GM19351 (cell line): ENCODE results near the gene TFF3.

Source experiments
- ATAC-seq: cut with Tn5 transposase; IDR thresholded peaks from one replicate; pipeline ENCODE4 v1.9.1; 2021; ENCODE audit warnings: mild to moderate bottlenecking, moderate library complexity; ENCODE audit not compliant: unreplicated experiment

The TFF3 gene

DNA sequence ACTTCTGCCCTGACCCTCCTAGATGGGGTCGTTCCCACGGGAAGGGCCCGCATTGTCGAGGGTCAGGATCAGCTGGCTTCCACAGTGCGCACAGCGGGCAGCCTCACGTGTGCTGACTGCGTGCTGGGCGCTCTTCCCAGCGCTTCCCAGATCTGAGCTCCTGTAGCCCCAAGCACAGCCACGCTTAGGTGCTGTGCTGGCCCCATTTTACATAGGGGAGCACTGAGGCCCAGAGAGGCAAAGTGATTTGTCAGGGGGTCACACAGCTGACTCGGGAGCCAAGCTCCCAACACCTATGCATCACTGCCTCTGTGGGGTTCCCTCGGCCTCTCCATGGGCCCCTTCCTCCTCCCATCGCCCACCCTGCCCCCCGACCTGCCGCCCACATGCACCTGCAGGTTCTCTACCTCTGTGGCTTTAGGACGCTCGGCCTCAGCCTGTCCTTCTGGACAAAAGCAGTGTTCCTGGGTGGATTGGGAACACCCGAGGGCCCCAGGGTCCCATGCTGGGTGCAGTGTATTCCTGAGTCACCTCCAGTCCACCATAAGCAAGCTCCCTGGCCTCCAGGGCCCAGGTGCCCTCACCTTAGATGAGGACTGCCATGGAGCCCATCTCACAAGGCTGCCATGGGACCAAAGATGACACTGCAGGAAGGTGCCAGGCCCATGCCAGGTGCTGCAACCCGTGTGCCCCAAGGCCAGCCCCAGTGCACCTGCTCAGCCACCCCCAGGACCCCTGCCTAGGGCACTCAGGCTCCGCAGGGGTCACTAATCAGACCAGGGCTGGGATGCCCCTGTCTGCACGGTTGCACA, 23.3 kb downstream of the TFF3 start:
- no peak for ATAC-seq

DNA sequence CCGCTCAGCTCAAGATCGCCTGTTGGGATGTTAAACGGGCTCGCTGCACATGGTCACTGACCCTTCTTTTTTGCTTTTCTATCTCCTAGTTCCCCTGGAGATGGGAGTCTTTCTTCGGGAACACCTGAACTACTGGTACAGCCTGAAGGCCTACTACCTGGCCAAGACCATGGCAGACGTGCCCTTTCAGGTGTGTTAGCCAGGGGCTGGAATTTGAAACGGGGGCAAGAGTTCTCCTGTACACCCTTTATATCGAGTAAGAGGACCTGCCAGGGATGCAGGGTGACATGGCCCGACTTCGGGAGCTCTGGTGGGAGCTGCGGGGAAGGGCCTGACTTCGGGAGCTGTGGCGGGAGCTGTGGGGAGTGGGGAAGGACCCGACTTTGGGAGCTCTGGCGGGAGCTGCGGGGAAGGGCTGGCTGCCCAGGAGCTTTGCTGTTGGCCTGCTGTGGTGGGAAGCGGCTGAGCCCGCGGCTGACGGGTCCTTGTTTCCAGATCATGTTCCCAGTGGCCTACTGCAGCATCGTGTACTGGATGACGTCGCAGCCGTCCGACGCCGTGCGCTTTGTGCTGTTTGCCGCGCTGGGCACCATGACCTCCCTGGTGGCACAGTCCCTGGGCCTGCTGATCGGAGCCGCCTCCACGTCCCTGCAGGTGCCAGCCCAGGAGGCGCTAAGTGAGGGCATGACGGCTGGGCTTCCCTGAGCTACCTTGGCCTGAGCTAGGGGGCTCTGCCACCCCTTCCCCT, 24.0 kb downstream of the TFF3 start:
- ATAC-seq: no peak

DNA sequence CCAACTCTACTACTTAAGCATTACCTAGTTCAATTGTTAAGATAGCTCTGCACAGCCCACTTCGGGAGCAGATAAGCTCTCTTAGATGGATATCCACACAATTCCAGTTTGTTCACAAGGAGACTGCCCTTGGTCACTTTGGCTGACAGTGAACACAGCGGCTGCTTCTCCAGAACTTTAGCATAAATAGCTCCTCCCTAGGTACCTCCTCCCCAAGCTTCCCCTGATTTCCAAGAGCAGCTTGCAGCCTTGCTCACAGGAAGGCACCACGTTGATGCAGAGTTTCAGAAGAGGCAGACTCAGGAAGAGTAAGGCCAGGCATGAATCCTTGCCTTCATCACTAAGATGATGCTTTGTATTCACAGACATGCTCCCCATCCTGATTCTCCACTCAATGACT, 24.7 kb downstream of the TFF3 start:
- ATAC-seq: no peak

DNA sequence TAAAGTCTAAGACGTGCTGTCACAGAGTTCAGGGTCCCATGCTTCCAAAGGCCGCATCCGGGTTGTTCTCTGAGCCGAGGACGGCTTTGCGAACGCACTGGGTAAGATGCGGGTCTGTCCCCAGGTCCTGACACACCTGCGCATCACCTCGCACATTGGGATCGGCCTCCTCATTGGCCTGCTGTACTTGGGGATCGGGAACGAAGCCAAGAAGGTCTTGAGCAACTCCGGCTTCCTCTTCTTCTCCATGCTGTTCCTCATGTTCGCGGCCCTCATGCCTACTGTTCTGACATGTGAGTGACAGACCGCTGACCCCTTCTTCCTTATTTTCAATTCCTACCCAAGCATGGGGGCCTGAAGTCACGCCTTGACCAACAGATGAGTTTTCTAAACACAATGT, 25.3 kb downstream of the TFF3 start:
- no peak for ATAC-seq

DNA sequence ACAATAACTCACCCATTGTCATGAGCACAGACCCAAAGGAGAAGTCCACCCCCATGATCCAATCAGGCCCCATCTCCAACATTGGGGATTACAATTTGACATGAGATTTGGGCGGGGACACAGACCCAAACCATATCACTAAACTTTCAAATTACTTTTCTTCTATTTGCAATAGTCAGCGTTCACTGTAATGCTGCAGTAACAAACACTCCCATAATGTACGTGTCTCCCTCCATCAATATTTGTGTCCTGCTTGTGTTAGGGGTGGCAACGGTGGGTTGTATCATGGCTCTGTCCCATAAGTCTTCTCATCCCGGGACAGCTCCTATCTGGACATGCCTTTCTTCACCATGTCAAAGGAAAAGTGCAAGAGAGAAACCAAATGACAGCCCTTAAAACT, 26.2 kb downstream of the TFF3 start:
- ATAC-seq: no peak

DNA sequence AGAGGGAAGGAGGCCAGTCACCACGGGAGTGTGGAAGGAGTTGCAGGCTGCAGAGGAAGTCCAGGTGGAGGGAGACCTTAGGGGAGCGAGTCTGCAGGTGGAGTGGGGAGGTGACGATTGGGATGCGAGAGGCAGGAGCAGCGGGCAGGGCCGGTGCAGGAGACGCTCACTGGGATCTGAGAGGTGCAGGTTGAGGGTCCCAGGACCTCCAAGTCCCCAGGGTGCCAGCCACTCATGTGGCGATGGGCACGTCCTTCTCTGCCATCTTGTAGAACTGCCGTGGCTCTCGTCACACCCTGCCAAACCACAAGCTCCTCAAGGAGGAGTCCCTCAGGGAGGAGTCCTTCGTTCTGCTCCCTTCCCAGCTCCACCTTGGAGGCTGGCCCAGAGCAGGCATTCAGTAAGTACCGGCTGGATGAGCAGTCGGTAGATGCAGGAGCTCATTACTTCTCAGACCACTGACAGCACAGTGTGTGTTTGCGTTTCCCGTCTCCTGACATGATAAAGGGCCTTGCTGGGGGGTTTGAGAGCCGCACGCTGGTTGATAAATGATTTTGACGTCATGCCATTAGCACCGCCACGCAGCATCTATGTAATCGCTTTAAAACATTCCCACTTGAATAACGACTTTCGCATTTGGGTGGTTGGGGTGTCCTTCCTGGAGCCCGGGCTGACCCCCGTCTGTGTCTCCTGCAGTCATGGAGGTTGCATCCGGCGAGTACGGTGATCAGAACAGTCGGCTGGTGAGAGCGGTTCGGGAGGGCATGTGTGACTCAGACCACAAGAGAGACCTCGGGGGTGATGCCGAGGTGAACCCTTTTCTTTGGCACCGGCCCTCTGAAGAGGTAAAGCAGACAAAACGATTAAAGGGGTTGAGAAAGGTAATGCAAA, 27.8 kb downstream of the TFF3 start:
- no peak for ATAC-seq

DNA sequence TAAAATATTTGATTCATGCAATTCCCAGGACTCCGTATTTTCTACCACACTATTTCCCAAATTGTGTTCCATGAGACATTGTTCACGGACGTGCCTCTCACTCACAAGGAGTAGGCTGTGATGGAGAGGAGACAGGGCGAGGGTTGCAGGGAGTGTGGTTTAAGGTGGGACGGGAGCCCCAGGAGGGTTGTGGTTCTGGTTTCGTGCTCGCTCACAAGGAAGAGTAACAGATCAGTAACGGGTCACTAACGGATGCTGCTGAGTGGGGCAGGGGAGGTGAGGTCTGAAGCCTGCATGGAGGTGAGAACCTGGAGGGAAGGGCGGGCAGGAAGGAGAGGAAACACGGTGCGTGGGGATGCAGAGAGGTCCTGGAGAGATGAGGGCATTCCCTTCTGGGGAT, 28.8 kb downstream of the TFF3 start:
- ATAC-seq: peak; percentile 51

DNA sequence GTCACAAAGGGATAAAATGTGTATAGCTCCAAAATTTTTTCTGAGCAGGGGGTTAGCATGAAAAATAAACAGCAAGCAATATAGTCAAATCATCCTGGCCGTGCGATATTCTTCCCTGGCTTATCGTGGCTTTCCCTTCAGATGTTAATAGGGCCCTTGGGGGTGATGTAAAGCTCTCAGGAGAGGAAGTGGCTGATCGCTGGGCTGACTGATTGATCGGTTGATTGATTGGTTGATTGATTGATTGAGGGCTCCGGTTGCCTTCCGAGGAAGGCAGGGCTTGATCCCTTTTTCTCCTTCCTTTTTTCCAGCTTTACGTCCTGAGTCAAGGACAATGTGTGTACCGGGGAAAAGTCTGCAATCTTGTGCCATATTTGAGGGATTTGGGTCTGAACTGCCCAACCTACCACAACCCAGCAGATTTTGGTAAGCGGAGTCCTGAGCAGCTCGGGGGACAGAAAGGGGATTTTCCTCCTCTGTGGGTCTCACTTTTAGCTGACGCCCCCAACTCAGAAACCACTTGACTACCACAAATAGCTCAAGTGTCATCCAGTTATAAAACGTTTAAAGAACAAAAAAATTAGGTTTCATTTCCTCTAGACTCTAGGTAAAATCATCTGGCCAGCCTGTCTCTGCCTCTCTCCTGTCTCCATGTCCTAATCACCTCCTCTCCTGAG, 29.5 kb downstream of the TFF3 start:
- ATAC-seq: peak; percentile 42

DNA sequence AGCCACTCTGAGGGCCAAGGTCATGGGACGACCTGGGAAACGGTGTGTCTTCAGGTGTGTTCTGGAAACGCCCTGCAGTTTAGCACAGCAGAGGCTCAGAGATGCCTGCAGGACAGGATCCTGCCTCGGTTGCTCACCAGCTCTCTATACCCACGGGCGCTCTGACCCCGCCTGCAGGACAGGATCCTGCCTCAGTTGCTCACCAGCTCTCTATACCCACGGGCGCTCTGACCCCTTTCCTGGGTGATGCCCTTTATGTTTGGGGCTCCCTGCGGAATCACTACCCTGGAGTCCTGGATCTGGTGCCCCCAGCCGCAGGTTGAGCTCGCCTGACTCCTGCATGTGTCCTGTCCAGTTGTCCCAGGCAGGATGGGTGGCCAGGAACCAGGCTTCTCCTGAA, 32.5 kb downstream of the TFF3 start:
- ATAC-seq: no peak

DNA sequence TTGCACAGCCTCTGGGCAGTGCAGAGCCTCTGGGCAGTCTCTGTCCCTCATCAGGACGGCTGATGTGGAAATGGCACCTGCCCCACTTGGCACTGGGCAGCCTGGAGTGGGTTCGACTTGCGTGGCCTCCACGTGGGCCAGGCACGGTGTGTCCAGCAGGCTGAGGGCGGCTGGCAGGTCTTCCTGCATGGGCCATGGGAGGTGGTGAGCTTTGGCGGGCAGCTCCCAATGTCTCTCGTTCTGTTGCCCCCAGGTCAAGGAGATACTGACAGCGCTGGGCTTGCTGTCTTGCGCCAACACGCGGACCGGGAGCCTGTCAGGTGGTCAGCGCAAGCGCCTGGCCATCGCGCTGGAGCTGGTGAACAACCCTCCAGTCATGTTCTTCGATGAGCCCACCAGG, 33.2 kb downstream of the TFF3 start:
- ATAC-seq: no peak

DNA sequence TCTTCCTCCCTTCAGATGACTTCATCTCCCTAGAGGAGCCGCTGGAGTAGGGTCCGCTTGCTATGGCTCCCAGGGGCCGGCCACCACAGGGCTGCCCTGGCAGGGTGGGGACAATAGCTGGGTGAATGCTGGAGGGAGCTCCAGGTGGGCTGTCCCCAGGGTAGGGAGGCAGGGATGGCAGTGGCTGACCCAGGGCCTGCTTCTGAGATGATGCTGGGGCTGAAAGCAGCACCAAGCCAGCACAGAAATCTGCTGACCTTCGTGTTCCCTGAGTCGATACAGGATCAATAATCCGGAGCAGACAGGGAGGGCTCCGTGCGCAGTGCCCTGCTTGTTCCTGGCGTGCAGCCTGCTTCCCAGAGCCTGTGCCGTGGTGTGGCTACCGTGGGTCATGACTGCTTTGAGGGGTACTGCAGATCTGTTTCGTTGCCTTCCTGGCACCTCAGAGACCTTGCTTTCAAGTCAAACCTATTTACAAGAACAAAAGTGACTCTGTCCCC, 34.0 kb downstream of the TFF3 start:
- no peak for ATAC-seq

DNA sequence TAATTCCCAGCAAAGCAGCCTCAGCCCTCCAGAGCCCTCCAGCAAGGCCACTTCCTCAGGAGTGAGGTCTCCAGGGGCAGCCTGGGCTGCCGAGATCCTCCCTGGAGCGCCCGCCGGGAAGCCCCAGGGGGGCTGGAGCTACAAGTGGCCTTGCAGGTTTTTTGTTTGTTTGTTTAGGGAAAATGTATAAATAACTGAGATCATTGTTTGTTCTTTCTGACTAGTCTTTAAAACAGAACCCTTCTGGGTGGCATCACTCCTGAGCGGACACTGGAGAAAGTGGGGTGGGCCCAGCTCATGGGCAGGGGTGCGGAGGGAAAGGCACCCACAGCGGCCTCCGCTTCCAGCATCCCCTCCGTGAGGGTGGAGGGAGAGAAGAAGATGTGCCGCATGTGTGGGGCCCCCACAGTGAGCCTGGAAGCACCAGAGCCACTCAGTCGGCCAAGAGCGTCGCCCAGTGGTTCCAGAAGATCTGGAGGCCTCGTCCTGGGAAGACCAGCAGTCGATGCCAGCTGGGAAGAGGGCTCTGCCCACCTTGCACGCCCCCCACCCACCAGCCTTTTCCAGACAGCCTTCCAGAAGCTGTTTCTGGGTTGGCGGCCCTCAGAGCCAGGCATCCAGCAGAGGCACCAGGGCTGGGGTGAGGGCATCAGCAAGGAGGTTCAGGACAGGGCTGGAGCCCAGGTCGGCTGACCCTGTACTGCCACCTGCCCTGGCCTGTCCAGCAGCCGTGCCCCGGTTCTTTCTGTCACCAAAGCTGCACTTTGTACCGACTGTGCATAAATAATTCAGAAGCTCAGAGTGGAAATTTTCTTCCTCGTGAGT, 34.6 kb downstream of the TFF3 start:
- no peak for ATAC-seq

DNA sequence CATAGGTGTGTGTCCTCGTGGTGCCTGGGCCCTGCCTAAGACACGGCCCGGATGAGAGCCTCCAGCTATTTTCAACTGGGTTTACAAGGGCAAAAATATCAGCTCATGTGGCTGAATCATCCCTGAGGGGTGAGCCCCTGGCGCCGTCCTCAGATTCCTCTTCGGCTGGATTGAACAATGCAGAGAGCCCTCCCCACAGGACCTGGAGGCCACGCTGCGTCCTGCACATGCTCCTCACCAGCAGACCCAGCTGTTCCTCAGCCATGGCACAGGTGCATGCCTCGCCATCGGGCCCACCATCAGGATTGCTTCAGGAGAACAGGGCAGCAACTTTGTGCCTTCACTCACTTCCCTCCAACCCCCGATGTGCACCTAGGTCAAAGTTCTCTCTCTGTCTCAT, 35.3 kb downstream of the TFF3 start:
- no peak for ATAC-seq

DNA sequence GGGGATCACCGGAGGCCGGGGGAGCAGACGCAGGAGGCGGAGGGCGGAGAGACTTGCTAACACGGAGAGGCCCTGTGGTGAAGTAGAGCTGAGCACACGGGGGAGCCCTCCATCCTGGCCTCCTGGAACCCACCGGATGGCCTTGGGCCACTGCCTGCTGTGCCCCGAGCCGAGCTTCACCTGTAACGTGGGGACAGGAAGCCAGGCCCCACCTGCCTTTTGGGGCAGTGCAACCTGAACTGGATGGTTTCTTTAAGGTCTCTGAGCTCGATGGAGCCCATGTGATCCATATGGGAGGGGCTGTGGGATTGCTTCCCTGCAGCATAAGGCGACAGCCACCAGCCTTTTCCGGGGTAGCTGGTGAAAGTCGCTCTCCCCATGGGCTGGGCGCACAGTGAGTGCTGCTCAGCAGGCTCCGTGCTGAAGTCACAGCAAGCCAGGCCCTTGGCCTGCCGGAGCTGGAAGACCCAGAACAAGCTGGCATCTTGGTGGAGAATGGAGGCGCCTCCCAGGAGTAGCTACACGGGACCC, 35.8 kb downstream of the TFF3 start:
- no peak for ATAC-seq

DNA sequence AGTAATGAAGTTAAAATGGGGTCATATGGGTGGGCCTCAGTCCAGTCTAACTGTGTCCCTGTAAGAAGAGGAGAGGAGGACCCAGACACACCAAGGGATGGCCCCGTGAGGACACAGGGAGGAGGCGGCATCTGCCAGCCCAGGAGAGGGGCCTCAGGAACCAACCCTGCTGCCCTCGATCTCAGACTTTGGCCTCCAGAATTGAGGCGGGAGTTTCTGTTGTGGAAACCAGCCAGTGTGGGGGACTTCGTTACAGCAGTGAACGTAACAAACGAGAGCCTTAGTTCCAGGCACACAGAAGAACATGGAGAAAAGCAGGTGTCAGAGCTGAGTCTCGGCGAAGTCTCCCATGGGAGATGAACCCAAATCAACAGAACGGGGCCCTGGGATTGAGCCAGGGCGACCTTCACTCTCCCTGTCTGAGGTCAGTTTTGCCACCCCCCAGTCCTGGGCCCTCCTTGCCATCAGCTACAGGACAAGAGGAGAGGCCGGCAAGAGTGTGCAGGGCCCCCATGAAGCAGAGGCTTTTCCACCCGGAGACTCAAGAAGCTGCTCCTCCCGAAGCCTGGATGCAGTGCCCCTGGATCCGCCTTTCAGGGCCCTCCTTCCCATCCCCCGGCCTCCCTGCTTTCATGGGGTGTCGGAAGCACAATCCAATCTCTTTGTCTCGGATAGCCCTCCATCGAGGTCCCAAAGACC, 36.6 kb downstream of the TFF3 start:
- no peak for ATAC-seq

DNA sequence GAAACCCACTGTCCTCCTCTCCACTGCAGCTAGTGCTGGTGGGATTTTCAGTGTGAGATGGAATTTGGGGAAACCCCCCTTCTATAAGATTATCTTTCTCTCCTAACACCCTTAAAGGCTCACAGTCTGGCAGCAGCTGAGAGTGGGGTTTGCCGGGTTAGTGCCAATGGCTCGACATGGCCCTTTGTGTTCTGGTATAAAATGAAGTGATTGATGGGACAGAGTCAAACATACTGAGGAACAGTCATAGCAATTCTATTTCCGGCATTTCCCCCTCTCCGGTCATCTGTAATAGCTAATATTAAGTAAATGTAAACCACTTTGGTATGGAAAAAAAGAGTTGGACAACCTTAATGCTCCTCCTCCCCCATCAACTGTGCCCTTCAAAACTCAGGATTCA, 37.6 kb downstream of the TFF3 start:
- no peak for ATAC-seq

DNA sequence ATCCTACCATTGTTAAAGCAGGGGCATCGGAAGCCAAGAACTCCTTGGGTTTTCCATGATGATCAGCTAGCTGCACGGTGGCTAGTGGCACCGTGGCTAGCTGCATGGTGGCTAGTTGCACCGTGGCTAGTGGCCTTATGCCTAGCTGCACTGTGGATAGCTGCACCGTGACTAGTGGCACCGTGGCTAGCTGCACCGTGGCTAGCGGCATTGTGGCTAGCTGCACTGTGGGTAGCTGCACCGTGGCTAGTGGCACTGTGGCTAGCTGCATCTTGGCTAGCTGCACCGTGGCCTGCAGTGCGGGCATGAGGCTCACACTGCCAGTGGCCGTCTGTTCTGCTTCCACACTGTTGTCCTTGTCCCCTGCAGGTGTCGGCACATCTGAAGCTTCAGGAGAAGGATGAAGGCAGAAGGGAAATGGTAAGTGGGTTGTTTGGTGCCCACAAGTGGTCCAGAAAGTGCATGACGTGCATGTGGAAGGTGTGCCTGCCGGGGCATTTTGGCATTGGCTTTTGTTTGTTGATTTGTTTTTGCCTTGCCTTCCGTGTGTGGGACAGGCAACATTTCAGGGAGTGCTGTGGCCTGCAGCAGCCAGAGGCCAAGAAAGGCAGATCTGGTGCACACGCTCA, 38.6 kb downstream of the TFF3 start:
- ATAC-seq: no peak

DNA sequence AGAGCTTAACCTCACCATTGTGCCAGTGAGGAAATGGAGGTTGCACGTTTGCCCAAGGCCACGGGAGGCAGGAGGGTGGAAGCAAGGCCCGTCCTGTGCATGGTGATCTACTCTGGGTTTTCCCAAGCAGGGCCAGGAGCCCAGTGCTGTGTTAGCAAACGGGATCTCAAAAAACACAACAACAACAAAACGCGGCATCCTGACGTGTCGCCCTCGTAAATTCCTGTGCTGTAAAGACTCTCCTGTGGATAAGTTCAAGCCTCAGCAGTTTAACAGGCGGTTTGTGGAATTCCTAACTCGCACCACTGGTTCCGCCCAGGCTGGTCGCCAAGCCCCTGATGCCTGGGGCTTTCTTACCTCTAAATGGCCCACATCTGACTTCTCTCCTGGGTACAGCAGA, 39.1 kb downstream of the TFF3 start:
- no peak for ATAC-seq
